HL-60/S4 (cell line): Measurements from ENCODE around the gene ALKBH5.

Experiments used
- in situ Hi-C: fragments of 300-500 bp; cut with MboI; formaldehyde crosslinking; loops from 2 replicates; pipeline ENCODE4 v1.14.3; 2022; ENCODE audit warnings: low sequenced_read_pairs

Gene ALKBH5

DNA sequence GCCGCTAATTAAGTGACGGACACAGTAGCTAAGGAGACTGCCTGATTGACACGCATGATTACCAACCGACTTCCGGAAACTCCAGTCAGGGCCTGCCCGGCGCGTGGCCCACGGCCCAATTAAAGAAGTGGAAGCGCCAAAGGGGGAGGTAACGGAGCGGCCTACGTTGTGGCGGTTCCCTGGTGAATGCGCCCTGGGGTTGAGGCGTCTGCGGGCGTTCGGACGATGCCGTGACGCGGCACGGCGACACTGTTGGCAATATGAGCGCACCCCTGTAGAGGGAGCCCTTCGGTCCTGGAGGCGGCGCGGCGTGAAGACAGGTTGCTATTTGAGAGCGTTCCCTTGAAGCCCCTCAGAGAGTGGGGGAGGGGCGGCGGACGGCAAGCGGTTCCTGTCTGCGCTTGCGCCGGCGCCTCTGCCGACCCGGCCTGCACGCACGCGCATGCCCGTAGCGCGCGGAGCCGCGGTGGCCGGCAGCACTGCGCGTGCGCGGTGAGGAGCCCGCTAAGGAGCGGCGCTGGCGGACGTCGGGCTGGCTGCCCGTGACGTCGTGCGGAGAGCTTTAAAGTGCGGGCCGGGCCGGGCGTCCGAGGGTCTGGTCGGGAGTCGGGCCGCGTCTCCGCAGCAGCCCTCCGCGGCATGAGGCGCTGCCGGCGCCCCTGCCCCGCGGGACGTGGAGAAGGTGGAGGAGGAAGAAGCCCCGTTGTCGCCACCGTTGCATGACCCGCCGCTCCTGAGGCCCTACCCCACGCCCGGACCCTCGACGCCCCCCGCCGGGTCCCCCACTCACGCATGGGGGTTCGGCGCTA lies at the start of gene ALKBH5:
ALKBH5 (plus strand) TSS at position 495 of the 809 bp plus-strand sequence. CDS start 416 bp downstream, outside the sequence.
- in situ Hi-C loops: no loop called here

DNA sequence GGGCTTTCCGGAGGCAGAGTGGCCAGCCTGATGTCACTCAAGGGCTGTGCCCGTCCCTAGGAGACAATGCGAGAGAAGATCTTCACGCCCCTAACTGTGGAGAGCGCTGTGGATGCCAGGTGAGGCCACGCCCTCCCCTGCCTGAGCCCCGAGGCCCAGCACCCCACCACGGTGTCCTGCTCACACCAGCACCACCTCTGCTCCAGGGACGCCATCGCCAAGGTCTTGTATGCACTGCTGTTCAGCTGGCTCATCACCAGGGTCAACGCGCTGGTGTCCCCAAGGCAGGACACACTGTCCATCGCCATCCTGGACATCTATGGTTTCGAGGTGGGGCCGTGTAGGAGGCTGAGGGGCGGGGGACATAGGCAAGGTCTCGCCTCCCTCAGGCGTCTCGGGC lies 47.3 kb upstream of the ALKBH5 start:
- in situ Hi-C loops: no loop called here

DNA sequence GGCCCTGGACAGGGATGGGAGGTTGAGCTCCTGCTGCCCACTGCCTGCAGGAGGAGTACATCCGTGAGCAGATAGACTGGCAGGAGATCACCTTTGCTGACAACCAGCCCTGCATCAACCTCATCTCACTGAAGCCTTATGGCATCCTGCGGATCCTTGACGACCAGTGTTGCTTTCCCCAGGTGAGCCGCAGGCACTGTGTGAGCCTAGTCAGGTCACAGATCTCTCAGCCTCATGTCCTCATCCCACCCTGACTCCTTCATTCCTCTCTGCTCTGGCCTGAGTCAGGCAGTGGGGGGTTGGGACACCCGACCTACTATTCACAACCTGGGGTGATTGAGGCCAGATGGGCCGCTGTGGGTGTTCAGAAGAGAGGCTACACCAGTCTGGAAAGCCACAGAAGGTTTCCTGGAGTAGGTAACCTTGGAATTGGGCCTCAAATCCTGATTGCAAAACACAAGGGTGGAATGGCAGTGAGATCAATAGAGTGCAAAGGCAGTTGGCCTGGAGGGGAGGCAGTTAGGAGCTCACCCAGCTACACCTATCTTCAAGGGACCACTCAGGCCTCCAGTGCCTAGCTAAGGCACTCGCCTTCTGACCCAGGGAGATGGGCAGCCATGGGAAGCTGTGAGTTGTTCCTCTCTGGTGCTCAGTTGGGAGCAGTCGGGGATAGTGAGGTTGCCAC lies 45.4 kb upstream of the ALKBH5 start:
- in situ Hi-C loops: no loop called here

DNA sequence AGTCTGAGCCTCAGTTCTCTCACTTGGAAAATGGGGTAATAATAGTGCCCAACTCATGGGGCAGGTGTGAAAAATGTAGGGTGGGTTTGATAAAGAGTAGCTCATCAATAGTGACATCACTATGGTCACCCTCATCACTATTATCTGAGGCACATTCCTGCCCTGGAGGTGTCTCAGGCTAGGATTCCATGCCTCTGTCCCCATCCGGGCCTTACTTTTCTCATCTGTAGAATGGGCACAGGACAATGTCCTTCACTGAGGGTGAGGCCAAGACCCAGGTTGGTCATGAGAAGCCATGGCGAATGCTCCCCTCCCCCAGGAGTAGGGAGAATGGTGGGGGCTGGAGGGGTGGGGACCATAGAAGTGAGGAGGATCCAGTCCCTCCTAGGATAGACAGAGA lies 44.5 kb upstream of the ALKBH5 start:
- in situ Hi-C loops: no loop called here

DNA sequence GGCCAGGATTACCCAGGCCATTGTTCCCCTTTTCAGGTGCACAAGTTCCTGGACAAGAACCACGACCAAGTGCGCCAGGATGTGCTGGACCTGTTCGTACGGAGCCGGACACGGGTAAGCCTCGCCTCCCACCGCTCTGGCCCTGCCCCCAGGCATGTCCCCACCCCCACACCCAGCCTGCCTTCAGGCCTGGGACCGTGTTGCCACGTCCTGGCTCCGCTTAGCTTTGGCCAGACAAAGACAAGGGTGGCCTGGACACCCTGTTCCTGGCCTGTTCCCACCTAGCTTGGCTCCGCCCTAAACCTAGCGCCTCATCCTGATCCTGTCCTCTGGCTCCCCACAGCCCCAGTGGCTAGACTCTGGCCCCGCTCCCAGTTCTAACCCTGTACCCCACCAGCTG lies 44.1 kb upstream of the ALKBH5 start:
- in situ Hi-C loops: no loop called here

DNA sequence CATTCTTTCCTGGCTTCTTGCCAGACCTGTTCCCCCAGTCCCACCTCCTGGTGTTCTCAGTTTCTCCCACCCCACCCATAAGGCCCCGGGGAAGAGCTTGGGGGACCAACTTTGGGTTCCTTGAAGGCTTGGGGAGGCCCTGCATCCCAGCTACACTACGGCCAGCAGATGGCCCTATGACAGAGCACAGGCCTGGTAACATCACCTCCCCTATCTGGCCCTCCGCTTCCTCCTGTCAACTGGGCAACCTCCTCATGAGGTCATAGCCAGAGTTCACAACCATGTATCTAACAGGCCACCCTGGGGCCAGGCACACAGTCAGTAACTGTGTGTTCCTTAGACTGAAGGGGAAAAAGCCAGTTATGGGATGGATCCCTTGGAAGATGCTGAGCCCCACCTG lies 43.7 kb upstream of the ALKBH5 start:
- in situ Hi-C loops: no loop called here

DNA sequence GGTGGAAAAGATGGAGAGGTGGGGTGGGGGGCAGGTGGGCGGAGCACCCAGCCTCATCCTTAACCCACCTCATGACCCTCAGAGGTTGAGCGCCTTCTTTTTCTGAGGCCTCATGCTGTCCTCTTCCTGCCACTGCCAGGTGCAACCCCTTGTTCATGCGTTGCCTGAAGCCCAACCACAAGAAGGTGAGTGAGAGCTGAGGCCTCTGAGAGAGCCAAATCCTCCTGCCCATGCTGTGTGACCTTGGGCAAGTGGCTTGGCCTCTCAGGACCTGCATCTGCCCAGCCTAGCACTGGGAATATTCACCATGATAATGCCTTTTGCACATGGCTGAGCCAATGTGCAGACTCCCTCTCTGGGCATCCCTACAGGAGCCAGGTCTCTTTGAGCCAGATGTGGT lies 43.0 kb upstream of the ALKBH5 start:
- in situ Hi-C loops: no loop called here

DNA sequence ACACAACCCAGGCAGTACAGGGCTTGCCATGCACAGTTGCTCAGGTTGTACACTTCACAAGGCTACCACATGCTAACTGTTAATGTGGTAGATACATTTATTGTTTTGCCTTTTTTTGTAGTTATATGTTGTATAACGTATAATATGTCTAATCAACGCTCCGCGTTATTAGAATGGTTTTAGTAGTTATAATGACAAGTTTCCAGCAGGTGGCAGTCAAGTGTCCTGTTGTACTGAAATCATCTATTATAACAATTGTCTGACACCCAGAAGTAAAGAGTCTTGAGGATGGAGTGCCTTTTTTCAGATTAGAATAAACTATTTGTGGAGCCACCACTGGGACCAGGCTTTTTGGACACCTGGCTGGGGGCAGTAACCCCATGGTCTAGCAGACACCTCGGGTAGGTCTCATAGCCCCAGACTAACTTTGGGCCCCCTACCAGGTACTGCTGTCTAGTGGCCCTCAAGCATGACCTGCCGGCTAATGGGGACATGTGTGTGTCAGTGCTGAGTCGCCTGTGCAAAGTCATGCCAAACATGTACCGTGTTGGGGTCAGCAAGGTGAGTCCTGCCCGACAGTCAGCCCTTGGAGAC lies 42.3 kb upstream of the ALKBH5 start:
- in situ Hi-C loops: no loop called here

DNA sequence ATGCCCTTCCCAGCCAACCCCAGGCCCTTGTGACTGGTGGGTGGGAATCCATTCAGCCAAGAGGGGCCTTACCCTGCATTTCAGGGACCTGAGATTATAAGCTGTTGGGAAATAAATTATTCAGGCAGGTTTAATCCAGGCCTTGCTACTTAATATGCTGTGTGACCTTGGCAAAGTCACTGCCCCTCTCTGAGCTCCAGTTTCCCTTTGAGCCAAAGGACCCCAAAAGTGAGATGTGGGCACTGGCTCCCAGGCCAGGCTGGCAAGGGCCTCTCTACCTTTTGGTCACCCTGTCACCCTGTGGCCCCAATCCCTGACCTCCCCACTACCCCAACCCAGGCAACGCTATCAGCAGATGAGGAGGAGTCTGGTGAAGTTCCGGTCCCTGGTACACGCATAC lies 41.2 kb upstream of the ALKBH5 start:
- in situ Hi-C loops: no loop called here

DNA sequence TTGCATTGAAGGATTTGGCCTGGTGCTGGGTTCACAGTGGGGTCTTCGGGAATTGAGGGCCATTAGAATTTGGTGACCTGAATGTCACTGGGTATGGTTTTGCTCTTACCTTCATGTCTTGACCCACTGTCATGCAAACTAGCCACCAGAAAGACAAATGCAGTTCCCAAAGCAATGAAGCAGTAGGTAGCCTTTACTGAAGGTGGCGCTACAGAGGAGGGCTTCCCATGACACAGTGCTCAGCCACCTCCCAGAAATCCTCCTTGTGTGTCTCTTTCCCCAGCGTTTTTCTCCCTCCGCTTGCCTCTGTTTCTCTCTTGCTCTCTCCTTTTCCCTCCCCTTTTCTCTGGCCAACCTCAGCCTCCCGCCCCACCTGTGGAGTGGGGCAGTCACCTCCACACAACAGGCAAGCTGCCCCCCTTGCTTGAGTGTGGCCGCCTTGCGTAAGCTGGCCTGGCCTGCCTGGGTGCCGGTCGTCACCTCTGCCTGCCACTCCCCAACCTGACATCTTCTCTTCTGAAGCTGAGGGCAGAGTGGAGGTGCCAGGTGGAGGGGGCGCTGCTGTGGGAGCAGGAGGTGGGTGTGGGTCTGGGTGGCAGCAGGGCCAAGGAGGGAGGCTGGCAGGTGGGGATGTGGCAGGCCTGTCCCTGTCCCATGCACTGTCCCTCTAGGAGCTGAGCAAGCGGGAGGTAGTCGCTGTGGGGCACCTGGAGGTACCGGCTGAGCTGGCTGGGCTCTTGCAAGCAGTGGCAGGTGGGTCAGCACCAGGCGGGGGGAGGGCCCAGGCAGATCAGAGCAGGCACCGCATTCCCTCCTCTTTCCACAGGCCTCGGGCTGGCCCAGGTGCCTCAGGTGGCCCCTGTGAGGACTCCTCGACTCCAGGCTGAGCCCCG lies 40.3 kb upstream of the ALKBH5 start:
- in situ Hi-C loops: no loop called here

DNA sequence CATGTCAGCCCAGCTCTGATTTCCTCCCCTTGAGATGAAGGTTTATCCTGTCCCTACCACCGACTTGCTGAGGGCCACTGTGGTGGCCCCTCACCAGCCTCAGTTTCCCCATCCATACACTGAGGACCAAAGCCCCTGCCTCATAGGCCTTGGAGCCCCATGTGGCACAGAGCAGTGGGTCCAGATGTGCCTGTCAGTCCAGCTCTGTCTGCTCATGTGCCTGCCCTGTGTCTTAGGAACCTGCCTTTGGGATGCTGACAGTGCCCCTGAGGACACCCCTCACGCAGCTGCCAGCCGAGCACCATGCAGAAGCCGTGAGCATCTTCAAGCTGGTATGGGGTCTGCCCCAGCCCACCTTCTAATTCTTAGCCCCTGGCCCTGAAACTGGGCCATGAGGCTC lies 39.4 kb upstream of the ALKBH5 start:
- in situ Hi-C loops: no loop called here

DNA sequence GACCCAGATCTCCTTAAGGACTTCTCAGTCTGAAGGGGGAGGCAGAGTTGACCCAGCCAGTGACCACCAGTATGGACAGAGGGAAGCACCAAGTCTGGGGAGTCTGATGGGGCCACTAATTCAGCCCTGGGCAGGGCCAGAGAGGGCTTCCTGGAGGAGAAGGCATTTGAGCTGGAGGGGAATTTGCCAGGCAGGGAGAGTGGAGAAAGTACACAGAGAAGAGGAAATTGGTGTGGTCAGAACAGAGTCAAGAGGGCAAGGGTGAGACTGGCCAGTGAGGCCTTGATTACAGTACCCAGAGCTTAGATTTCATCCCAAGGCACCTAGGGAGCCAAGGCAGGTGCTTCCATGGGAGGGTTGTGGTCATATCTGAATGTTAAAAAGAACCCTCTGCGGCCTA lies 38.8 kb upstream of the ALKBH5 start:
- in situ Hi-C loops: no loop called here

DNA sequence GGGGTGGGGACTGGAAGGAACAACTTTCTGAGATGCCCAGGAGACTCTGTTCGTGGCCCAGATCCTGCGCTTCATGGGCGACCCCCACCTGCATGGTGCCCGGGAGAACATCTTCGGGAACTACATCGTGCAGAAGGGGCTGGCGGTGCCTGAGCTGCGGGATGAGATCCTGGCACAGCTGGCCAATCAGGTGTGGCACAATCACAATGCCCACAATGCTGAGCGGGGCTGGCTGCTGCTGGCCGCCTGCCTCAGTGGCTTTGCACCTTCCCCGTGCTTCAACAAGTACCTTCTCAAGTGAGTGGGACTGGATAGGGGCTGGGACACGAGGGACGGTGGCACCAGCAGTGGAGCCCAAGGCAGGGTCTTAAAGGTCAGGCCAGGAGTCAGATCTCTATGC lies 37.8 kb upstream of the ALKBH5 start:
- in situ Hi-C loops: no loop called here

DNA sequence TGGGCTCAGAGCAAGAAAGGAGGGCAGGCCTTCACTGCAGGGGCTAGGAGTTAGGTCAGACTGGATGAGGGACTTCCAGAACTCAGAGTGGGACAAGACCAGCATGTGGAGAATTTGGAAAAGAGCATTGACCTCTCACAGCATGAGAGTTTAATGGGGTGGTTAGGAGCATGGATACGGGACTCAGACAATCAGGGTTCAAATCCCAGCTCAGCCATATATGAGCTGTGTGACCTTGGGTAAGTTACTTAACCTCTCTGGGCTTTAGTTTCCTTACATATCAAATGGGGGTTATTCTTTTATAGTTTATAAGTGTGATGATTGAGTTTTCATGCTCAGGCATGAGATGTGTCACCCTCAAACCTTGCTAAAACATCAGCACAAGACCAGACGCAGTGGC lies 37.4 kb upstream of the ALKBH5 start:
- in situ Hi-C loops: no loop called here

DNA sequence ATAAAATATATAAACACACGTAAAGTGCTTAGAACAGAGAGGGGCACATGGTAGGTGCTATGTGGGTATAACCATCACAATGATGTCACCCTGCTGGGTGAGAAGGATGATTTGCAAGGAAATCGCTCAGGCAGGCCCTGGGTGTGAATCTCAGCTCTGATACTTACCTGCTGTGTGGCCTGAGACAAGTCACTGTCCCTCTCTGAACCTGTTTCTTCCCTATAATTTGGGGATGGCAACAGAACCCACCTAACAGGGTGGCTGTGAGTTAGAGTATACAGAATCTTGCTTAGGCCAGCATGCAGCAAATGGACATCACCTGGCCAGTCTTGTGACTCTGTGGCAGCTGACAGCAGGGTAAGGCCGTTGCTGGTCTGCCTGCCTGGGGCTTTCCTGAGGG lies 36.6 kb upstream of the ALKBH5 start:
- in situ Hi-C loops: no loop called here

DNA sequence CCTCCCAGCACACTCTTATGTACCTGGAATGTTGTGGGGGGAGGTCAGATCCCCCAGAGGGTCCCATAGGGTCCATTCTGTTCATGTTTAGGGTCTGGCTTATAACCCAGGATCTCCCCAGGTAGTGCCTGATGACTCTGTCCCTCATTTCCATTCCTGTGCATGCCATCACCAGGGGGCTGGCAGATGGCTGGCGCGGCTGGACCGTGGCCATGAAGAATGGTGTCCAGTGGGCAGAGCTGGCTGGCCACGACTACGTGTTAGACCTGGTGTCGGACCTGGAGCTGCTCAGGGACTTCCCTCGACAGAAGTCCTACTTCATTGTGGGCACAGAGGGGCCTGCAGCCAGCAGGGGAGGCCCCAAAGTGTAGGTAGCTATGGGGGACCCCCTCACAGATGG lies 35.0 kb upstream of the ALKBH5 start:
- in situ Hi-C loops: no loop called here

DNA sequence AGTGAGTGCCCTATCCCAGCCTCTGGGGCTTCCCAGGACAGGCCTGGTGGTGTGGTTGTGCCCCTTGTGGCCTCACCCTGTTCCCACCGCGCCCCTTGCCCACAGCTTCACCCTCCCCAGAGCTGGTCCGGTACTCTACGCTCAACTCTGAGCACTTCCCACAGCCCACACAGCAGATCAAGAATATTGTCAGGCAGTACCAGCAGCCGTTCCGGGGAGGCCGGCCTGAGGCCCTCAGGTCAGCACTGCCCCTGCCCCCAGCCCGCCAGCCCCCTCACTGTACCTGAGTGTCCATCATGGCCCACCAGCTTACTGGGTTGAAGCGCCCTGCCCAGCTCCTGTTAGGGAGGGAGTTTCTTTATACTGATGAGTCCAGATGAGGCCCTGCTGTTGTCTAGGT lies 32.3 kb upstream of the ALKBH5 start:
- in situ Hi-C loops: no loop called here

DNA sequence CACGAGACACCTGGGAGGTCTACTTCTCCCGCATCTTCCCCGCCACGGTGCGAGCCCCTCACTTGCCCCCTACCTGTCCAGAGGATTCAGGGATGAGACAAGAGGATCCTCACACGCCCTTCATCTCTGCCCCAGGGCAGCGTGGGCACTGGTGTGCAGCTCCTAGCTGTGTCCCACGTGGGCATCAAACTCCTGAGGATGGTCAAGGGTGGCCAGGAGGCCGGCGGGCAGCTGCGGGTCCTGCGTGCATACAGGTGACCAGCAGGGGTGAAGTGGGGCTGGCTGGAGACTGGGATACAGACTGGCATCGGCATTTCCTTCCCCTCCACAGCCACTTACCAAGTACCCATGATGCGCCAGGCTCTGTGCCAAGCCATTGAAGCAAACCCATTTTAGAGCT lies 28.4 kb upstream of the ALKBH5 start:
- in situ Hi-C loops: no loop called here

DNA sequence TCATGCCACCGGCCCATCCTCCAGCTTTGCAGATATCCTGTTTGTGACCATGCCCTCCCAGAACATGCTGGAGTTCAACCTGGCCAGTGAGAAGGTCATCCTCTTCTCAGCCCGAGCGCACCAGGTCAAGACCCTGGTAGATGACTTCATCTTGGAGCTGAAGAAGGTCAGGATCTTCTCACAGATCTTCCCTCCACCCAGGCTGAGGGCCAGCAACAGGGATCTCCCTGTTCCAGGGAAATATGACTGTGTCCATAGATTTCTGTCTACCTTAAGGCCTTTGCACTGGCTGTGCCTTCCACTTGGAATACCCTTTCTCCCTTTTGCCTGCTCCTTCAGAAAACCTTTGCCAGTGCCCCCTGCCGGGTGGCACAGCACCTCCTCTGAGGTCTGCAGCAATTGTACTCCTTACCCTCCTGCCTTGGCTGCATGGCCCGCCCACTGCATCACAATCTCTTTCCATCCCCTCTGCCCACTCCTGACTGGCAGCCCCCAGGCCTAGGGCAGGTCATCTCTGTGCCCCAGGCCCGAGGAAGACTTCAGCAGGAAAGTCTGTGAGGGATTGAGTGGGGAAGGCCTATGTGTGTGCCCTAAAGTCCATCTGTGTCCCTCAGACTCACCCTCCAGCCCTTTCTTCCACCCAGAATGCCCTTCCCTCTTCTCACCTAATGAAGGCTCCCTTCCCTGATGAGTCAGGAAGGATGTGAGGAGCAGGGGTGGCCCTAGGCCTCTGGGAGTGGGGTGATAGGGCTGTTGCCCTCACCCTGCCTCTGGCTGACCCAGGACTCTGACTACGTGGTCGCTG lies 27.3 kb upstream of the ALKBH5 start:
- in situ Hi-C loops: no loop called here

DNA sequence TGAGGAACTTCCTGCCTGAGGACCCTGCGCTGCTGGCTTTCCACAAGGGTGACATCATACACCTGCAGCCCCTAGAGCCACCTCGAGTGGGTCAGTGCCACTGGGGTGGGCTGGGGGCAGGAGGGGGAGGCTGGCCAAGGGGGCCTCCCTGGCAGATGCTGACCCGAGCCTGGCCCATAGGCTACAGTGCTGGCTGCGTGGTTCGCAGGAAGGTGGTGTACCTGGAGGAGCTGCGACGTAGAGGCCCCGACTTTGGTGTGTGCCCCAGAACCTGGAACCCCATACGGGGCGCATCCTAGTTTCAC lies 26.7 kb upstream of the ALKBH5 start:
- in situ Hi-C loops: no loop called here
